Panc1 (cell line): Measurements from ENCODE around the gene TYRO3.

Experiments
- CTCF ChIP-seq: fragments of 450-650 bp; IDR thresholded peaks from 2 replicates; pipeline ENCODE4 v1.5.1; 2017; ENCODE audit warnings: mild to moderate bottlenecking
- POLR2AphosphoS5 ChIP-seq: IDR thresholded peaks from 2 replicates; pipeline ENCODE4 v1.6.1; 2012; ENCODE audit warnings: mild to moderate bottlenecking, low read depth, low read length, moderate library complexity
- REST ChIP-seq, 2 experiments: IDR thresholded peaks; 2 replicates each; pipeline ENCODE4 v1.6.1; 2011 to 2012; ENCODE audit warnings: low read depth in 2 of 2, control low read depth in 1 of 2, low read length in 1 of 2, mild to moderate bottlenecking in 1 of 2, moderate library complexity in 1 of 2; ENCODE audit not compliant: insufficient read depth in 1 of 2
- SIN3A ChIP-seq: IDR thresholded peaks from 2 replicates; pipeline ENCODE4 v1.6.1; 2012; ENCODE audit warnings: low read depth, mild to moderate bottlenecking, low read length, moderate library complexity, borderline replicate concordance; ENCODE audit not compliant: insufficient read depth
- TCF7L2 ChIP-seq: IDR thresholded peaks from 2 replicates; pipeline ENCODE4 v1.6.1; 2011; ENCODE audit warnings: mild to moderate bottlenecking, low read depth, low read length, inconsistent platforms

GRCh38 chr15:41571948-41572347 lies 12.9 kb downstream of the TYRO3 start:
- TF ChIP-seq CTCF (no peak), SIN3A (no peak), POLR2AphosphoS5 (no peak), REST (IDR thresholded peaks at IDR 0.05; ENCODE audit: insufficient read depth in 1 of 2, low read depth in 2 of 2, low read length in 1 of 2) (no peak), TCF7L2 (no peak)
